Endothelial cell of umbilical vein (primary cell): ENCODE data around the gene G3BP1. TPM values are rescaled to one million over a fixed set of nuclear protein-coding genes. Genes with fewer than 3 reads are reported as not detected.

Source experiments
- BruUV-seq: library from RNA; stranded (reverse); fragments of 400-500 nt; replicated peaks from 2 replicates; lab custom pipeline; 2021; lab: Mats Ljungman, UMichigan
- CTCF ChIA-PET: fragments of 300-600, 350-600 bp; sonication (Branson Sonifier 250); formaldehyde crosslinking; loops from one replicate; lab custom pipeline; 2021; ENCODE audit warnings: antibody characterized with exemption, inconsistent platforms; lab: Charles Lee
- POLR2A ChIA-PET: fragments of 300-600, 350-600 bp; sonication (Branson Sonifier 250); formaldehyde crosslinking; loops from one replicate; lab custom pipeline; 2021; ENCODE audit warnings: antibody characterized with exemption, inconsistent platforms; lab: Charles Lee
- DNase-seq: peaks from one replicate; pipeline ENCODE4 v3.0.0-alpha.2; 2011; ENCODE audit warnings: low read depth, low spot score
- FAIRE-seq: peaks from 2 replicates; lab custom pipeline; 2011; peaks lifted over from hg19 to GRCh38; lab: Jason Lieb, UNC
- H2AFZ ChIP-seq: 2 replicates; pipeline ENCODE4 v1.6.0; 2012; ENCODE audit warnings: low read depth, low read length, control low read depth, inconsistent platforms
- H3K27ac ChIP-seq: 2 replicates; pipeline ENCODE4 v1.5.1; 2011; ENCODE audit warnings: low read depth, mild to moderate bottlenecking, control low read depth, low read length, moderate library complexity; ENCODE audit not compliant: insufficient read depth
- H3K27me3 ChIP-seq, 2 experiments: 2 replicates each; pipeline versions ENCODE4 v1.6.0 to v1.6.1; 2011; ENCODE audit warnings: low read length in 2 of 2, mixed read lengths in 1 of 2; ENCODE audit not compliant: control insufficient read depth in 2 of 2, insufficient read depth in 2 of 2
- H3K36me3 ChIP-seq, 2 experiments: 2 replicates in 1 of 2; 3 replicates in 1 of 2; pipeline ENCODE4 v1.5.1; 2011; ENCODE audit warnings: low read length in 2 of 2, mild to moderate bottlenecking in 1 of 2, moderate library complexity in 1 of 2; ENCODE audit not compliant: control insufficient read depth in 2 of 2, insufficient read depth in 2 of 2; ENCODE audit errors: extremely low read depth in 1 of 2
- H3K4me1 ChIP-seq: 3 replicates; pipeline ENCODE4 v1.5.1; 2011; ENCODE audit warnings: mild to moderate bottlenecking, low read length; ENCODE audit not compliant: control insufficient read depth, insufficient read depth; ENCODE audit errors: extremely low read depth
- H3K4me2 ChIP-seq: 2 replicates; pipeline ENCODE4 v1.6.1; 2011; ENCODE audit warnings: low read length, control low read depth, mixed read lengths; ENCODE audit not compliant: insufficient read depth
- H3K4me3 ChIP-seq, 3 experiments: fragments of 200-600 bp in 1 of 3; sonication (generic), shearing (Covaris generic) in 1 of 3; replicated peaks in 1 of 3; 2 replicates each; pipeline ENCODE4 v1.5.1; 2011 to 2016; ENCODE audit warnings: control low read depth in 3 of 3, low read length in 3 of 3, mild to moderate bottlenecking in 2 of 3, inconsistent platforms in 1 of 3, low read depth in 1 of 3, moderate library complexity in 1 of 3; ENCODE audit not compliant: insufficient read depth in 1 of 3
- H3K79me2 ChIP-seq: 2 replicates; pipeline ENCODE4 v1.6.0; 2012; ENCODE audit warnings: low read length, inconsistent platforms; ENCODE audit not compliant: control insufficient read depth, insufficient read depth
- H3K9ac ChIP-seq: replicated peaks from 2 replicates; pipeline ENCODE3; 2011; ENCODE audit warnings: low read length, control low read depth; ENCODE audit not compliant: insufficient read depth; ENCODE audit errors: extremely low read depth
- H3K9me1 ChIP-seq: replicated peaks from 3 replicates; pipeline ENCODE4 v1.6.0; 2011; ENCODE audit warnings: mild to moderate bottlenecking, low read length; ENCODE audit not compliant: control insufficient read depth, insufficient read depth; ENCODE audit errors: extremely low read depth
- H3K9me3 ChIP-seq: replicated peaks from 2 replicates; pipeline ENCODE4 v1.5.1; 2012; ENCODE audit warnings: low read length, inconsistent platforms; ENCODE audit not compliant: control insufficient read depth, insufficient read depth
- H4K20me1 ChIP-seq: replicated peaks from 2 replicates; pipeline ENCODE3; 2011; ENCODE audit warnings: mild to moderate bottlenecking, low read length; ENCODE audit not compliant: control insufficient read depth, insufficient read depth; ENCODE audit errors: extremely low read depth
- CTCF ChIP-seq, 2 donors: IDR thresholded peaks; 1 replicate in 1 of 2; 2 replicates in 1 of 2; pipeline ENCODE4 v1.5.1; 2011; ENCODE audit warnings: low read length in 2 of 2, mild to moderate bottlenecking in 2 of 2, moderate library complexity in 2 of 2, control low read depth in 1 of 2, inconsistent platforms in 1 of 2, low read depth in 1 of 2; ENCODE audit not compliant: insufficient read depth in 1 of 2; ENCODE audit errors: extremely low read depth in 1 of 2
- EZH2 ChIP-seq: IDR thresholded peaks from 2 replicates; pipeline ENCODE4 v1.6.1; 2012; ENCODE audit warnings: borderline replicate concordance, low read depth, mild to moderate bottlenecking, moderate library complexity, low read length, inconsistent platforms; ENCODE audit not compliant: severe bottlenecking
- FOS ChIP-seq: IDR thresholded peaks from 2 replicates; pipeline ENCODE4 v1.6.1; 2011; ENCODE audit warnings: mild to moderate bottlenecking, low read length, moderate library complexity, borderline replicate concordance; ENCODE audit not compliant: insufficient read depth
- GATA2 ChIP-seq: IDR thresholded peaks from 2 replicates; pipeline ENCODE4 v1.7.0; 2011; ENCODE audit warnings: low read depth, mild to moderate bottlenecking, moderate library complexity, mixed read lengths, low read length; ENCODE audit not compliant: insufficient read length, insufficient read depth
- JUN ChIP-seq: IDR thresholded peaks from 2 replicates; pipeline ENCODE4 v1.6.1; 2011; ENCODE audit warnings: borderline replicate concordance, low read depth; ENCODE audit not compliant: insufficient read length, insufficient read depth
- MAX ChIP-seq: IDR thresholded peaks from 2 replicates; pipeline ENCODE4 v1.6.1; 2011; ENCODE audit not compliant: insufficient read depth, insufficient read length
- MYC ChIP-seq: IDR thresholded peaks from one replicate; pipeline ENCODE4 v1.6.1; 2011; ENCODE audit warnings: mild to moderate bottlenecking, low read depth, low read length
- POLR2A ChIP-seq: IDR thresholded peaks from 2 replicates; pipeline ENCODE4 v1.6.1; 2012; ENCODE audit warnings: low read depth, mild to moderate bottlenecking, control low read depth, low read length
- POLR2AphosphoS5 ChIP-seq: IDR thresholded peaks from 2 replicates; pipeline ENCODE4 v1.6.1; 2012; ENCODE audit warnings: low read depth, mild to moderate bottlenecking, control low read depth, low read length, moderate library complexity; ENCODE audit not compliant: insufficient read depth
- dilution Hi-C: fragments of 300-500 bp; cut with MboI; formaldehyde crosslinking; loops from one replicate; pipeline ENCODE4 v1.15.0; 2019; ENCODE audit warnings: low sequenced_read_pairs; ENCODE audit not compliant: extremely low pct_ligation_motif_present
- intact Hi-C: fragments of 100-400 bp; cut with micrococcal nuclease; formaldehyde crosslinking; loops from one replicate; pipeline ENCODE4 v1.10.0; 2022
- polyA plus RNA-seq, 4 experiments: library from polyadenylated mRNA; depleted of rRNA in 3 of 4; stranded (reverse) in 3 of 4; unstranded in 1 of 4; fragments of >200 nt; gene quantifications; 2 replicates each; pipeline versions ENCODE4 v1.2.1 to v1.2.3, GENCODE V29; 2011 to 2012; ENCODE audit warnings: missing spikeins in 1 of 4
- total RNA-seq: library from RNA; stranded (reverse); gene quantifications from 2 replicates; pipeline ENCODE4 v1.2.3, GENCODE V29; 2021

Gene G3BP1
- total and polyA plus RNA-seq, 2 donors (not counting 3 experiments of a cell fraction or from before 2014, with no cell fraction given) = 50.5 to 262 TPM

- no peak overlapping the region for H3K4me3 ChIP-seq
- H3K79me2 ChIP-seq = peaks cover 42% of the 10 kb centered on the region
- peaks cover 18% of the 10 kb centered on the region for H3K4me1 ChIP-seq
- FAIRE-seq (no peak), DNase-seq (no peak)
- dilution Hi-C loops = no loop called here
- H3K27me3 ChIP-seq = no peaks in the 10 kb centered on the region
- POLR2A ChIA-PET = no interaction called here
- H3K9ac ChIP-seq = no peak overlapping the region
- no peak overlapping the region for H3K4me2 ChIP-seq
- H2AFZ ChIP-seq = no peak overlapping the region
- H3K27ac ChIP-seq = no peak overlapping the region
- TF ChIP-seq JUN = no peak
- no peak for TF ChIP-seq EZH2
- no peak for TF ChIP-seq POLR2AphosphoS5
- TF ChIP-seq MAX = no peak
- TF ChIP-seq POLR2A = no peak
- TF ChIP-seq CTCF (IDR thresholded peaks at IDR 0.05; ENCODE audit: extremely low read depth in 1 of 2, insufficient read depth in 1 of 2, low read depth in 1 of 2, low read length in 2 of 2) = no peak
- no peak for TF ChIP-seq GATA2
- no peak for TF ChIP-seq FOS
- TF ChIP-seq MYC = no peak
- H3K9me1 ChIP-seq = no peaks in the 10 kb centered on the region
- no TSS peak for BruUV-seq
- CTCF ChIA-PET = interaction anchor here (0.7 to 0.9 kb wide), 2 partner anchors 8 to 103 kb away, joined by 3 to 4 read pairs; no protein-coding TSS in a partner anchor
- no peaks in the 10 kb centered on the region for H4K20me1 ChIP-seq
- no peaks in the 10 kb centered on the region for H3K36me3 ChIP-seq
- intact Hi-C loops = no loop called here
- no peaks in the 10 kb centered on the region for H3K9me3 ChIP-seq
Measured at GRCh38 chr5:151755383-151755782, 16.4 kb upstream of the G3BP1 start.
